Activated naive CD8-positive, alpha-beta T cell (primary cell): ENCODE results near the gene RNF152.
"Not testable (repeated sequence)": the region's sequence is repeated elsewhere in the genome, so short reads cannot be mapped to it uniquely, and the experiment has no call there.

Experiments used
- H3K27ac Mint-ChIP-seq: one replicate; pipeline ENCODE4 v1.8.0; 2021; ENCODE audit warnings: mixed read lengths
- H3K27me3 Mint-ChIP-seq: one replicate; pipeline ENCODE4 v1.8.0; 2021; ENCODE audit warnings: mixed read lengths
- H3K36me3 Mint-ChIP-seq: one replicate; pipeline ENCODE4 v1.8.0; 2021; ENCODE audit warnings: mixed read lengths
- H3K4me1 Mint-ChIP-seq: one replicate; pipeline ENCODE4 v1.8.0; 2021; ENCODE audit warnings: low read depth, mixed read lengths
- H3K4me3 Mint-ChIP-seq: one replicate; pipeline ENCODE4 v1.8.0; 2021; ENCODE audit warnings: mild to moderate bottlenecking, mixed read lengths
- H3K9me3 Mint-ChIP-seq: one replicate; pipeline ENCODE4 v1.8.0; 2021; ENCODE audit warnings: low read depth, mixed read lengths

Gene RNF152

GRCh38 chr18:61825386-61825785, 67.4 kb downstream of the RNF152 start:
- H3K36me3 Mint-ChIP-seq: no peaks in the 10 kb centered on the region
- H3K27me3 Mint-ChIP-seq: no peaks in the 10 kb centered on the region
- no peak overlapping the region for H3K27ac Mint-ChIP-seq
- no peak overlapping the region for H3K4me3 Mint-ChIP-seq
- no peaks in the 10 kb centered on the region for H3K4me1 Mint-ChIP-seq
- no peaks in the 10 kb centered on the region for H3K9me3 Mint-ChIP-seq

GRCh38 chr18:61824733-61825363, 68.0 kb downstream of the RNF152 start:
- Mint-ChIP-seq H3K9me3 (no peaks in the 10 kb centered on the region), H3K27me3 (no peaks in the 10 kb centered on the region), H3K4me1 (no peaks in the 10 kb centered on the region), H3K27ac (no peak overlapping the region), H3K4me3 (no peak overlapping the region), H3K36me3 (no peaks in the 10 kb centered on the region)

- Mint-ChIP-seq H3K9me3 (no peaks in the 10 kb centered on the region), H3K36me3 (no peaks in the 10 kb centered on the region), H3K4me1 (no peaks in the 10 kb centered on the region), H3K27me3 (no peaks in the 10 kb centered on the region), H3K4me3 (no peak overlapping the region), H3K27ac (no peak overlapping the region)
These were observed 69.2 kb downstream of the RNF152 start for GRCh38 chr18:61823595-61823994.

GRCh38 chr18:61822879-61823278, 69.9 kb downstream of the RNF152 start:
- Mint-ChIP-seq H3K27me3 (no peaks in the 10 kb centered on the region), H3K4me1 (no peaks in the 10 kb centered on the region), H3K27ac (no peak overlapping the region), H3K9me3 (no peaks in the 10 kb centered on the region), H3K4me3 (no peak overlapping the region), H3K36me3 (no peaks in the 10 kb centered on the region)

GRCh38 chr18:61821748-61822147, 71.1 kb downstream of the RNF152 start:
- H3K36me3 Mint-ChIP-seq: no peaks in the 10 kb centered on the region
- H3K27ac Mint-ChIP-seq: no peak overlapping the region
- no peaks in the 10 kb centered on the region for H3K4me1 Mint-ChIP-seq
- no peaks in the 10 kb centered on the region for H3K9me3 Mint-ChIP-seq
- H3K4me3 Mint-ChIP-seq: no peak overlapping the region
- no peaks in the 10 kb centered on the region for H3K27me3 Mint-ChIP-seq

GRCh38 chr18:61820882-61821281, 71.9 kb downstream of the RNF152 start:
- Mint-ChIP-seq H3K27ac (no peak overlapping the region), H3K4me3 (no peak overlapping the region), H3K36me3 (no peaks in the 10 kb centered on the region), H3K9me3 (no peaks in the 10 kb centered on the region), H3K27me3 (no peaks in the 10 kb centered on the region), H3K4me1 (no peaks in the 10 kb centered on the region)

GRCh38 chr18:61817086-61817485, 75.7 kb downstream of the RNF152 start:
- Mint-ChIP-seq H3K27ac (no peak overlapping the region), H3K4me3 (no peak overlapping the region), H3K9me3 (no peaks in the 10 kb centered on the region), H3K36me3 (no peaks in the 10 kb centered on the region), H3K27me3 (peaks cover 3% of the 10 kb centered on the region), H3K4me1 (no peaks in the 10 kb centered on the region)

- H3K27me3 Mint-ChIP-seq: peaks cover 3% of the 10 kb centered on the region
- H3K27ac Mint-ChIP-seq: no peak overlapping the region
- H3K4me1 Mint-ChIP-seq: no peaks in the 10 kb centered on the region
- no peak overlapping the region for H3K4me3 Mint-ChIP-seq
- H3K36me3 Mint-ChIP-seq: no peaks in the 10 kb centered on the region
- no peaks in the 10 kb centered on the region for H3K9me3 Mint-ChIP-seq
These were observed 76.8 kb downstream of the RNF152 start for GRCh38 chr18:61815885-61816470.

GRCh38 chr18:61808286-61808685, 84.5 kb downstream of the RNF152 start:
- H3K36me3 Mint-ChIP-seq: no peaks in the 10 kb centered on the region
- no peak overlapping the region for H3K4me3 Mint-ChIP-seq
- H3K9me3 Mint-ChIP-seq: no peaks in the 10 kb centered on the region
- H3K4me1 Mint-ChIP-seq: no peaks in the 10 kb centered on the region
- H3K27me3 Mint-ChIP-seq: no peaks in the 10 kb centered on the region
- no peak overlapping the region for H3K27ac Mint-ChIP-seq

- no peaks in the 10 kb centered on the region for H3K4me1 Mint-ChIP-seq
- H3K27me3 Mint-ChIP-seq: no peaks in the 10 kb centered on the region
- H3K36me3 Mint-ChIP-seq: no peaks in the 10 kb centered on the region
- no peak overlapping the region for H3K27ac Mint-ChIP-seq
- H3K9me3 Mint-ChIP-seq: no peaks in the 10 kb centered on the region
- no peak overlapping the region for H3K4me3 Mint-ChIP-seq
These were observed 89.4 kb downstream of the RNF152 start for GRCh38 chr18:61803393-61803792.

- H3K4me1 Mint-ChIP-seq: no peaks in the 10 kb centered on the region
- no peaks in the 10 kb centered on the region for H3K9me3 Mint-ChIP-seq
- no peak overlapping the region for H3K27ac Mint-ChIP-seq
- H3K27me3 Mint-ChIP-seq: peaks cover 4% of the 10 kb centered on the region
- H3K4me3 Mint-ChIP-seq: no peak overlapping the region
- H3K36me3 Mint-ChIP-seq: no peaks in the 10 kb centered on the region
These were observed 94.9 kb downstream of the RNF152 start for GRCh38 chr18:61797696-61798590.

- Mint-ChIP-seq H3K36me3 (no peaks in the 10 kb centered on the region), H3K9me3 (peaks cover 15% of the 10 kb centered on the region), H3K27me3 (no peaks in the 10 kb centered on the region), H3K4me3 (no peak overlapping the region), H3K4me1 (no peaks in the 10 kb centered on the region), H3K27ac (no peak overlapping the region)
These were observed 101.8 kb downstream of the RNF152 start for GRCh38 chr18:61791031-61791430.

- not testable (repeated sequence) for H3K27me3 Mint-ChIP-seq, H3K4me1 Mint-ChIP-seq, H3K27ac Mint-ChIP-seq, H3K4me3 Mint-ChIP-seq, H3K36me3 Mint-ChIP-seq
- H3K9me3 Mint-ChIP-seq: peaks cover 15% of the 10 kb centered on the region
These were observed 105.7 kb downstream of the RNF152 start for GRCh38 chr18:61787011-61787670.

GRCh38 chr18:61785588-61785987, 107.2 kb downstream of the RNF152 start:
- no peaks in the 10 kb centered on the region for H3K27me3 Mint-ChIP-seq
- H3K4me3 Mint-ChIP-seq: no peak overlapping the region
- peaks cover 15% of the 10 kb centered on the region for H3K9me3 Mint-ChIP-seq
- peaks cover 3% of the 10 kb centered on the region for H3K4me1 Mint-ChIP-seq
- H3K36me3 Mint-ChIP-seq: no peaks in the 10 kb centered on the region
- no peak overlapping the region for H3K27ac Mint-ChIP-seq

- peaks cover 15% of the 10 kb centered on the region for H3K9me3 Mint-ChIP-seq
- H3K27me3 Mint-ChIP-seq: no peaks in the 10 kb centered on the region
- no peaks in the 10 kb centered on the region for H3K36me3 Mint-ChIP-seq
These were observed 108.0 kb downstream of the RNF152 start for GRCh38 chr18:61784834-61785233.

More at GRCh38 chr18:61784834-61785233, 108.0 kb downstream of the RNF152 start:
- H3K4me3 Mint-ChIP-seq: no peak overlapping the region
- peaks cover 3% of the 10 kb centered on the region for H3K4me1 Mint-ChIP-seq
- no peak overlapping the region for H3K27ac Mint-ChIP-seq
